ENCODE results near the gene CRB3.
"Not testable (repeated sequence)": the region's sequence is repeated elsewhere in the genome, so short reads cannot be mapped to it uniquely, and the experiment has no call there.

CRB3 gene

DNA sequence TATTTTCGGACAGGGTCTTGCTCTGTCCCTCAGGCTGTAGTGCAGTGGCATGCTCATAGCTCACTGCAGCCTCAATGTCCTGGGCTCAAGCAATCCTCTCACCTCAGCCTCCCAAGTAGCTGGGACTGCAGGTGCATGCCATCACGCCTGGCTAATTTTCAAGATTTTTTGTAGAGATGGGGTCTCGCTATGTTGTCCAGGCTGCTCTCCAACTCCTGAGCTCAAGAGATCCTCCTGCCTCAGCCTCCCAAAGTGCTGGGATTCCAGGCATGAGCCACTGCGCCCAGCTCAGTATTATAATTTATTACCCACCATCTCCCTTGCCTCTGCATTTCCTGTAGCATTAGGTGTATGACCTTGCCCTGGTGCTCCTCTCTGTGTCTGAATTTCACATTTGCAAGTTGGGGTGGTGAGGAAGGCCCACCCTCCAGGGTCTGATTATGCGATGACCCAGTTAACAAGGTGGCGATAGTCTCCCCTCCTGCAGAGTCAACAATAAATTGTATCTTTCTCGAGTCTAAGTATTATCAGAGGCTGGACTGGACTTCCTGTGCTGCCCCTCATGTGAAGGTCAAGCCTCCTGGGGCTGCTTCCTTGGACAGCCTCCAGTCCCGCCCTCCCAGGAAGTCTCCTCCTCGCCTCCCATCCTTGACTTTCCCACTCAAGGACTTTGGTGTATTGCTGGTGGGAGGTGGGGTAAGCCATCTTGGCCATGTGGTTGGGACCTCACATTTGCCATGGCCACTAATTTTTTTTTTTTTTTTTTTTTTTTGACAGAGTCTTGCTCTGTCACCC lies 39.5 kb downstream of the CRB3 start:
- Histone ChIP-seq H3K36me3 (ENCODE audit: control insufficient read depth, insufficient read depth, low read length) (no peaks in the 10 kb centered on the region), H2AK5ac (ENCODE audit: low read length) (no peak overlapping the region), H3K27me3 (ENCODE audit: insufficient read depth, low read length, poor library complexity) (no peaks in the 10 kb centered on the region), H4K5ac (ENCODE audit: low read length) (no peak overlapping the region), H3K79me1 (ENCODE audit: low read length) (no peaks in the 10 kb centered on the region), H3K4me2 (ENCODE audit: low read length) (no peak overlapping the region), H3K18ac (ENCODE audit: low read length) (no peak overlapping the region), H2BK120ac (ENCODE audit: low read depth, low read length) (no peak overlapping the region), H3K4me1 (ENCODE audit: control insufficient read depth, low read depth, low read length) (no peaks in the 10 kb centered on the region), H2BK15ac (replicated peaks; ENCODE audit: low read depth) (no peak overlapping the region), H3K27ac (ENCODE audit: low read depth, low read length) (no peak overlapping the region), H3K56ac (ENCODE audit: low read length) (no peak overlapping the region), H3K4ac (ENCODE audit: low read depth, low read length) (no peak overlapping the region), H2BK5ac (ENCODE audit: low read length) (no peak overlapping the region), H3K4me3 (ENCODE audit: low read length) (no peak overlapping the region), H4K8ac (ENCODE audit: low read depth, low read length) (no peak overlapping the region), H3K23ac (ENCODE audit: low read length) (no peak overlapping the region), H3K79me2 (ENCODE audit: control insufficient read depth, insufficient read depth, low read length) (no peaks in the 10 kb centered on the region), H3K9ac (ENCODE audit: low read length) (no peak overlapping the region)
- WGBS (ENCODE audit: extremely low coverage, insufficient coverage, low lambda C conversion rate): no CpG with 5 or more reads among the region's 9 CpGs
- no peak for DNase-seq

DNA sequence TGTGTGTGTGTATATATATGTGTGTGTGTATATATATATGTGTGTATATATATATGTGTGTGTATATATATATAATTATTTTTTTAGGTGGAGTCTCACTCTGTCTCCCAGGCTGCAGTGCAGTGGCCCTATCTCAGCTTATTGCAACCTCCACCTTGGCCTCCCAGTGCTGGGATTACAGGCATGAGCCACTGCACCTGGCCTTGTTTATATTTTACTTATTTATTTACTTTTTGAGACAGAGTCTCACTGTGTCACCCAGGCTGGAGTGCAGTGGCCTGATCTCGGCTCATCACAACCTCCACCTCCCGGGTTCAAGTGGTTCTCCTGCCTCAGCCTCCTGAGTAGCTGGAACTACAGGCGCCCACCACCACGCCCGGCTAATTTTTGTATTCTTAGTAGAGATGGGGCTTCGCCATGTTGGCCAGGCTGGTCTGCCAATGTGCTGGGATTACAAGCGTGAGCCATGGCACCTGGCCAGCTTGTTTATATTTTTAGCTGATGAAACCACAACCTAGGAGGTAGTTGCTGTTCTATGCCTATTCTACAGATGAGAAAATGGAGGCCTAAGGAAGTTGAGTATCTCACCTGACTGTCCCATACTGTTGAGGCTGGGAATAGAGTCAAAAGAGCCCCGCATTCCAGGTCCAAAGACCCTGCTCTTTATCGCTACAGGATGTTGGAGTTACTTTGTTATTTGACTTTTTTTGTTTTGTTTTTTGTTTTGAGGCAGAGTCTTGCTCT lies 44.1 kb downstream of the CRB3 start:
- H3K56ac ChIP-seq (ENCODE audit: low read length); H2BK5ac ChIP-seq (ENCODE audit: low read length); H3K23ac ChIP-seq (ENCODE audit: low read length); H3K79me1 ChIP-seq (ENCODE audit: low read length); H4K8ac ChIP-seq (ENCODE audit: low read depth, low read length); H3K27ac ChIP-seq (ENCODE audit: low read depth, low read length); H2BK120ac ChIP-seq (ENCODE audit: low read depth, low read length); H3K9ac ChIP-seq (ENCODE audit: low read length); H3K4ac ChIP-seq (ENCODE audit: low read depth, low read length); H3K4me2 ChIP-seq (ENCODE audit: low read length); DNase-seq; H3K4me1 ChIP-seq (ENCODE audit: control insufficient read depth, low read depth, low read length); H3K4me3 ChIP-seq (ENCODE audit: low read length); H2BK15ac ChIP-seq (replicated peaks; ENCODE audit: low read depth); H2AK5ac ChIP-seq (ENCODE audit: low read length); H4K5ac ChIP-seq (ENCODE audit: low read length); H3K36me3 ChIP-seq (ENCODE audit: control insufficient read depth, insufficient read depth, low read length); H3K18ac ChIP-seq (ENCODE audit: low read length); H3K27me3 ChIP-seq (ENCODE audit: insufficient read depth, low read length, poor library complexity); H3K79me2 ChIP-seq (ENCODE audit: control insufficient read depth, insufficient read depth, low read length): not testable (repeated sequence)
- WGBS (ENCODE audit: extremely low coverage, insufficient coverage, low lambda C conversion rate): no CpG with 5 or more reads among the region's 9 CpGs

- H3K4me2 ChIP-seq (ENCODE audit: low read length): no peak overlapping the region
- H3K23ac ChIP-seq (ENCODE audit: low read length): no peak overlapping the region
- no peak overlapping the region for H3K4ac ChIP-seq (ENCODE audit: low read depth, low read length)
- H3K79me2 ChIP-seq (ENCODE audit: control insufficient read depth, insufficient read depth, low read length): no peaks in the 10 kb centered on the region
- H3K36me3 ChIP-seq (ENCODE audit: control insufficient read depth, insufficient read depth, low read length): no peaks in the 10 kb centered on the region
- no peaks in the 10 kb centered on the region for H3K4me1 ChIP-seq (ENCODE audit: control insufficient read depth, low read depth, low read length)
- H3K4me3 ChIP-seq (ENCODE audit: low read length): no peak overlapping the region
- no peak overlapping the region for H3K9ac ChIP-seq (ENCODE audit: low read length)
- H3K27ac ChIP-seq (ENCODE audit: low read depth, low read length): no peak overlapping the region
- H4K5ac ChIP-seq (ENCODE audit: low read length): no peak overlapping the region
- H3K27me3 ChIP-seq (ENCODE audit: insufficient read depth, low read length, poor library complexity): no peaks in the 10 kb centered on the region
- H3K18ac ChIP-seq (ENCODE audit: low read length): no peak overlapping the region
- H3K56ac ChIP-seq (ENCODE audit: low read length): no peak overlapping the region
- no peak overlapping the region for H2AK5ac ChIP-seq (ENCODE audit: low read length)
- H2BK5ac ChIP-seq (ENCODE audit: low read length): no peak overlapping the region
- no peaks in the 10 kb centered on the region for H3K79me1 ChIP-seq (ENCODE audit: low read length)
- H2BK120ac ChIP-seq (ENCODE audit: low read depth, low read length): no peak overlapping the region
- no peak for DNase-seq
- H4K8ac ChIP-seq (ENCODE audit: low read depth, low read length): no peak overlapping the region
- no peak overlapping the region for H2BK15ac ChIP-seq (replicated peaks; ENCODE audit: low read depth)
- WGBS (ENCODE audit: extremely low coverage, insufficient coverage, low lambda C conversion rate): no CpG with 5 or more reads among the region's 20 CpGs
These were observed 45.3 kb downstream of the CRB3 start for GRCh38 chr19:6509118-6509971.

DNA sequence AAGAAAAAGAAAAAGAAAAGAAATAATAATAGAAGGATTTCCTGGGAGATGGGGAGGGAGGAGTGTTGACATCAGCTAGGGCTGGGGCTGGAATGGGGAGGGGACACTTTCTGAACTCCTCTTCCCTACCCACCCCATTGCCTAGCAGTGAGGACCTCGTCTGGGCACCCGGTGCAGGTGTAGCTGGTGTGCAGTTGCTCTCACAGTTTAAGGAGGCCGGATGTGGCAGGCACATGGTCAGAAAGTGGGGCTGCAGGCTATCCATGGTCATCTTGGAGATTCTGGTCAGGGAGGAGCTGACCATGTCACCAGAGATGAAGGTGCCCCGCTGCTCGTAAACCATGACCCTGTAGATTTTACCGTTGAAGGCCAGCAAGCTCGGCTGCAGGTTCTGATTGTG lies 46.5 kb downstream of the CRB3 start:
- H2BK120ac ChIP-seq (ENCODE audit: low read depth, low read length): no peak overlapping the region

DNA sequence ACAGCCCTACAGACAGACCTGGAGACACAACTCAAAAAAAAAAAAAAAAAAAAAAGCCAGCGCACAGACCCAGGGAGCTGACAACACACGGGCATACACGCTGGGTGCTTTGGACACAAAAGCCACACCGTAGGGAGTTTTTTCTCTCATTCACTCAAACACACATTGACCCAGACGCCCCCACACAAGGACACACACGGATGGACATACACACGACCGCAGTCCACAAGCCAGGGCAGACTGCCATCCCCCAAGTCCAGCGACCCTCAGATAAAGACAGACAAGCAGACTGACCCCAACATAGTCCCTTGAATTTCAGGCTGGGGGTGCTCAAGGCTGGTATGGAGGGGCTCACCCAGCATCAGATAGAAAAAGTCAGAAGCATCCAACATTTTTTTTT lies 50.0 kb downstream of the CRB3 start:
- H3K4me3 ChIP-seq (ENCODE audit: low read length): no peak overlapping the region
- no peaks in the 10 kb centered on the region for H3K4me1 ChIP-seq (ENCODE audit: control insufficient read depth, low read depth, low read length)
- no peaks in the 10 kb centered on the region for H3K27me3 ChIP-seq (ENCODE audit: insufficient read depth, low read length, poor library complexity)
- H3K27ac ChIP-seq (ENCODE audit: low read depth, low read length): no peak overlapping the region
- DNase-seq: no peak
- H3K56ac ChIP-seq (ENCODE audit: low read length): no peak overlapping the region
- H3K4ac ChIP-seq (ENCODE audit: low read depth, low read length): no peak overlapping the region
- H3K18ac ChIP-seq (ENCODE audit: low read length): no peak overlapping the region
- no peak overlapping the region for H2AK5ac ChIP-seq (ENCODE audit: low read length)
- no peak overlapping the region for H4K8ac ChIP-seq (ENCODE audit: low read depth, low read length)
- H2BK5ac ChIP-seq (ENCODE audit: low read length): no peak overlapping the region
- no peak overlapping the region for H3K9ac ChIP-seq (ENCODE audit: low read length)
- H3K79me2 ChIP-seq (ENCODE audit: control insufficient read depth, insufficient read depth, low read length): no peaks in the 10 kb centered on the region
- no peak overlapping the region for H2BK120ac ChIP-seq (ENCODE audit: low read depth, low read length)
- no peaks in the 10 kb centered on the region for H3K79me1 ChIP-seq (ENCODE audit: low read length)
- H3K23ac ChIP-seq (ENCODE audit: low read length): no peak overlapping the region
- no peaks in the 10 kb centered on the region for H3K36me3 ChIP-seq (ENCODE audit: control insufficient read depth, insufficient read depth, low read length)
- no peak overlapping the region for H3K4me2 ChIP-seq (ENCODE audit: low read length)
- no peak overlapping the region for H2BK15ac ChIP-seq (replicated peaks; ENCODE audit: low read depth)
- no CpG with 5 or more reads among the region's 9 CpGs for WGBS (ENCODE audit: extremely low coverage, insufficient coverage, low lambda C conversion rate)
- H4K5ac ChIP-seq (ENCODE audit: low read length): no peak overlapping the region

More for the DNA sequence above, 46.5 kb downstream of the CRB3 start:
- no CpG with 5 or more reads among the region's 7 CpGs for WGBS (ENCODE audit: extremely low coverage, insufficient coverage, low lambda C conversion rate)
- Histone ChIP-seq H2AK5ac (ENCODE audit: low read length) (no peak overlapping the region), H3K27ac (ENCODE audit: low read depth, low read length) (no peak overlapping the region), H3K23ac (ENCODE audit: low read length) (no peak overlapping the region), H4K5ac (ENCODE audit: low read length) (no peak overlapping the region), H3K4me2 (ENCODE audit: low read length) (no peak overlapping the region), H3K4ac (ENCODE audit: low read depth, low read length) (no peak overlapping the region), H2BK5ac (ENCODE audit: low read length) (no peak overlapping the region), H3K18ac (ENCODE audit: low read length) (no peak overlapping the region), H3K79me2 (ENCODE audit: control insufficient read depth, insufficient read depth, low read length) (no peaks in the 10 kb centered on the region), H3K27me3 (ENCODE audit: insufficient read depth, low read length, poor library complexity) (no peaks in the 10 kb centered on the region), H3K36me3 (ENCODE audit: control insufficient read depth, insufficient read depth, low read length) (no peaks in the 10 kb centered on the region), H3K4me1 (ENCODE audit: control insufficient read depth, low read depth, low read length) (no peaks in the 10 kb centered on the region), H3K79me1 (ENCODE audit: low read length) (no peaks in the 10 kb centered on the region), H2BK15ac (replicated peaks; ENCODE audit: low read depth) (no peak overlapping the region), H3K9ac (ENCODE audit: low read length) (no peak overlapping the region), H3K4me3 (ENCODE audit: low read length) (no peak overlapping the region), H3K56ac (ENCODE audit: low read length) (no peak overlapping the region), H4K8ac (ENCODE audit: low read depth, low read length) (no peak overlapping the region)
- no peak for DNase-seq

Measured in mesendoderm (in vitro differentiated cells).